OCI-LY7 (cell line): ENCODE measurements around the gene ALDH16A1. TPM values are rescaled to one million over a fixed set of nuclear protein-coding genes. Genes with fewer than 3 reads are reported as not detected.
A peak's percentile ranks its signal among the peaks of the same experiment; 100 is the strongest.

Experiments used
- BruUV-seq: library from RNA; stranded (reverse); fragments of 400-500 nt; replicated peaks from 2 replicates; lab custom pipeline; 2021; lab: Mats Ljungman, UMichigan
- CTCF ChIA-PET: fragments of 300-600 bp; sonication (Branson Sonifier 250); formaldehyde crosslinking; loops from one replicate; lab custom pipeline; 2022; ENCODE audit warnings: antibody characterized with exemption; ENCODE audit not compliant: unreplicated experiment; lab: Charles Lee
- POLR2A ChIA-PET: fragments of 300-600 bp; sonication (Branson Sonifier 250); formaldehyde crosslinking; loops from one replicate; lab custom pipeline; 2022; ENCODE audit warnings: antibody characterized with exemption; lab: Charles Lee
- DNase-seq: peaks from one replicate; pipeline ENCODE4 v3.0.0-alpha.2; 2015; ENCODE audit warnings: low spot score
- H2AFZ ChIP-seq: fragments of 200-600 bp; sonication (generic), shearing (Covaris generic); 2 replicates; pipeline ENCODE4 v1.6.1; 2014; ENCODE audit warnings: mild to moderate bottlenecking, antibody characterized with exemption, low read length, moderate library complexity
- H3K27ac ChIP-seq: fragments of 200-600 bp; sonication (generic); 2 replicates; pipeline ENCODE4 v1.5.1; 2014; ENCODE audit warnings: mixed run types, low read depth, mild to moderate bottlenecking, moderate library complexity, low read length, inconsistent platforms; ENCODE audit not compliant: poor library complexity, severe bottlenecking
- H3K36me3 ChIP-seq: fragments of 200-600 bp; sonication (generic); 2 replicates; pipeline ENCODE4 v1.6.1; 2014; ENCODE audit warnings: mild to moderate bottlenecking, antibody characterized with exemption, low read length, moderate library complexity, mixed read lengths; ENCODE audit not compliant: insufficient read depth
- H3K4me1 ChIP-seq: fragments of 200-600 bp; sonication (generic); 2 replicates; pipeline ENCODE4 v1.5.1; 2014; ENCODE audit warnings: mild to moderate bottlenecking, low read length; ENCODE audit not compliant: insufficient read depth, poor library complexity, severe bottlenecking
- H3K4me2 ChIP-seq: fragments of 200-600 bp; sonication (generic); 2 replicates; pipeline ENCODE4 v1.6.1; 2014; ENCODE audit warnings: mild to moderate bottlenecking, low read length
- H3K4me3 ChIP-seq: fragments of 200-600 bp; sonication (generic); 2 replicates; pipeline ENCODE4 v1.5.1; 2014; ENCODE audit warnings: mild to moderate bottlenecking, low read depth, low read length; ENCODE audit not compliant: poor library complexity, severe bottlenecking
- H3K79me2 ChIP-seq: fragments of 200-600 bp; sonication (generic); 2 replicates; pipeline ENCODE4 v1.6.1; 2016; ENCODE audit warnings: low read depth, mild to moderate bottlenecking, low read length, moderate library complexity, mixed read lengths; ENCODE audit not compliant: insufficient read depth
- H3K9me2 ChIP-seq: fragments of 200-600 bp; sonication (generic); 2 replicates; pipeline ENCODE4 v1.6.1; 2016; ENCODE audit warnings: mild to moderate bottlenecking, low read length, mixed read lengths; ENCODE audit not compliant: insufficient read depth
- H3K9me3 ChIP-seq: fragments of 200-600 bp; sonication (generic); 2 replicates; pipeline ENCODE4 v1.6.1; 2014; ENCODE audit warnings: mild to moderate bottlenecking, mixed run types, low read length, mixed read lengths
- H4K20me1 ChIP-seq: fragments of 200-600 bp; sonication (generic); 2 replicates; pipeline ENCODE4 v1.6.1; 2014; ENCODE audit warnings: mild to moderate bottlenecking, antibody characterized with exemption, low read length, moderate library complexity, mixed read lengths; ENCODE audit not compliant: insufficient read depth
- EZH2phosphoT487 ChIP-seq: fragments of 200-600 bp; sonication (generic); IDR thresholded peaks from 2 replicates; pipeline ENCODE4 v1.6.1; 2018; ENCODE audit warnings: low read depth, borderline replicate concordance, mild to moderate bottlenecking, mixed run types, antibody characterized with exemption, low read length, moderate library complexity, mixed read lengths
- intact Hi-C: fragments of 100-400 bp; cut with micrococcal nuclease; formaldehyde crosslinking; loops from one replicate; pipeline ENCODE4 v1.10.0; 2022; ENCODE audit not compliant: unreplicated experiment
- total RNA-seq, 2 experiments: library from RNA; depleted of rRNA in 1 of 2; stranded (reverse); fragments of >200 nt in 1 of 2; shearing (Covaris generic) in 1 of 2; gene quantifications; 2 replicates each; pipeline ENCODE4 v1.2.3, GENCODE V29; 2014 to 2022
- TF ChIP-seq, protein P1 (sequence below): fragments of 200-600 bp; sonication (generic); conservative IDR thresholded peaks from 2 replicates; pipeline ENCODE4 v1.5.1; 2014; ENCODE audit warnings: mild to moderate bottlenecking, antibody characterized with exemption, low read length, moderate library complexity, mixed read lengths

The ALDH16A1 gene
- total RNA-seq, 2 experiments from 2014 or later: 26.0 to 55.4 TPM

DNA sequence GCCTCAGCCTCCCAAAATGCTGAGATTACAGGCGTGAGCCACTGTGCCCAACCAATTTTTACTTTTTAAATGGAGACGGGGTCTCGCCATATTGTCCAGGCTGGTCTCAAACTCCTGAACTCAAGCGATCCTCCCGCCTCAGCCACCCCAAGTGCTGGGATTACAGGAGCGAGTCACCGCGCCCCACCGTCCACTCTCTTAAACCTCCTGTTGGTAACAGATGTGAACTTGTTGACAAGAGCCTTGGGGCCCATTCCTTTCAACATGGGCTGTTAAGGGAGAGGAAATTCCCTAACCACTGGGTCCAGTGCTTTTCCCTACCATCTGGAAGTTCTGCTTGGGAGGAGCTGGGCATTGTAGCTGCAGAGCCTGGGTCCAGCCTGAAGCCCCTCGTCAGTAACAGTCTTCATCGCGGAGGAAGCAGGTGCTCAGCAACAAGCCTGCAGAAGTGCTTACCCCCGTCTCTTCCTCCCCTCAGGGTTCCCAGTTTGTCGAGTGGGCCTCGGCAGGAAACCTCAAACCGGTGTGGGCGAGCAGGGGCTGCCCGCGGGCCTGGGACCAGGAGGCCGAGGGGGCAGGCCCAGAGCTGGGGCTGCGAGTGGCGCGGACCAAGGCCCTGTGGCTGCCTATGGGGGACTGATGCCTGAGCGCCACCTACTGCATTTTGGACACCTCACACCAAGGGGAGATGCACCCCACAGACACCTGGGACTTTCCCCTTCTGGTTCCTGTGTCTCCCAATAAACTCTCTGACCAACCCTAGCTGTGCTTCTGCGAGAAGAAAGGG, 17.0 kb downstream of the ALDH16A1 start:
- Histone ChIP-seq H3K4me3 (no peak overlapping the region), H4K20me1 (no peaks in the 10 kb centered on the region), H3K9me2 (no peaks in the 10 kb centered on the region), H3K36me3 (peaks cover 43% of the 10 kb centered on the region), H2AFZ (no peak overlapping the region), H3K27ac (peak overlapping the region; percentile 14), H3K79me2 (no peaks in the 10 kb centered on the region), H3K9me3 (no peaks in the 10 kb centered on the region), H3K4me1 (peaks cover 35% of the 10 kb centered on the region), H3K4me2 (no peak overlapping the region; the same call in 1 of the 2 replicates)
- CTCF ChIA-PET: interaction anchor here (1.2 kb wide), 1 partner anchor 78 kb away, joined by 3 read pairs; no protein-coding TSS in a partner anchor
- BruUV-seq: no TSS peak
- POLR2A ChIA-PET: interaction anchor here (0.7 kb wide), 1 partner anchor 16 kb away, joined by 3 read pairs; no protein-coding TSS in a partner anchor
- intact Hi-C loops: no loop called here
- no peak for TF ChIP-seq EZH2phosphoT487
- TF ChIP-seq, protein P1, sequence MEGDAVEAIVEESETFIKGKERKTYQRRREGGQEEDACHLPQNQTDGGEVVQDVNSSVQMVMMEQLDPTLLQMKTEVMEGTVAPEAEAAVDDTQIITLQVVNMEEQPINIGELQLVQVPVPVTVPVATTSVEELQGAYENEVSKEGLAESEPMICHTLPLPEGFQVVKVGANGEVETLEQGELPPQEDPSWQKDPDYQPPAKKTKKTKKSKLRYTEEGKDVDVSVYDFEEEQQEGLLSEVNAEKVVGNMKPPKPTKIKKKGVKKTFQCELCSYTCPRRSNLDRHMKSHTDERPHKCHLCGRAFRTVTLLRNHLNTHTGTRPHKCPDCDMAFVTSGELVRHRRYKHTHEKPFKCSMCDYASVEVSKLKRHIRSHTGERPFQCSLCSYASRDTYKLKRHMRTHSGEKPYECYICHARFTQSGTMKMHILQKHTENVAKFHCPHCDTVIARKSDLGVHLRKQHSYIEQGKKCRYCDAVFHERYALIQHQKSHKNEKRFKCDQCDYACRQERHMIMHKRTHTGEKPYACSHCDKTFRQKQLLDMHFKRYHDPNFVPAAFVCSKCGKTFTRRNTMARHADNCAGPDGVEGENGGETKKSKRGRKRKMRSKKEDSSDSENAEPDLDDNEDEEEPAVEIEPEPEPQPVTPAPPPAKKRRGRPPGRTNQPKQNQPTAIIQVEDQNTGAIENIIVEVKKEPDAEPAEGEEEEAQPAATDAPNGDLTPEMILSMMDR: peak; percentile 83
- peak; percentile 72 for DNase-seq

DNA sequence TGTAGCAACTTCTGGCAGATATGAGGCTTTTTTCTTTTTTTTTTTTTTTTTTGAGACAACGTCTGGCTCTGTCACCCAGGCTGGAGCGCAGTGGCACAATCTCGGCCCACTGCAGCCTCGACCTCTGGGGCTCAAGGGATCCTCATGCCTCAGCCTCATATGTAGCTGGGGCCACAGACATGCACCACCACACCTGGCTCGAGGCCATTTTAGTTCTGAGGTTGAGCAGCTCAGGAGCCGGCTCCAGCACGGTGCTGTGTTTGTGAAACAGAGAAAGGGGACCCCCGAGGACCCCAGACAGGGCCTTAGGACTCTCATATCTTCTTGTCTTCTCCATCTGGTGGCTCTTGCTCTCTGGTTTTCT, 17.6 kb downstream of the ALDH16A1 start:
- Histone ChIP-seq H3K4me1 (peaks cover 41% of the 10 kb centered on the region), H3K36me3 (peaks cover 37% of the 10 kb centered on the region), H3K9me3 (no peaks in the 10 kb centered on the region), H2AFZ (no peak overlapping the region), H3K4me2 (no peak overlapping the region; the same call in 1 of the 2 replicates), H4K20me1 (no peaks in the 10 kb centered on the region), H3K9me2 (no peaks in the 10 kb centered on the region), H3K27ac (peak overlapping the region; percentile 14), H3K4me3 (no peak overlapping the region), H3K79me2 (no peaks in the 10 kb centered on the region)
- ChIA-PET CTCF (interaction anchor here (1.2 kb wide), 1 partner anchor 79 kb away, joined by 3 read pairs; no protein-coding TSS in a partner anchor), POLR2A (interaction anchor here (0.7 kb wide), 1 partner anchor 16 kb away, joined by 3 read pairs; no protein-coding TSS in a partner anchor)
- DNase-seq: no peak
- TF ChIP-seq EZH2phosphoT487: no peak
- TF ChIP-seq, protein P1: no peak; the same call in 1 of the 2 replicates
- TSS peak; percentile 73 for BruUV-seq
- intact Hi-C loops: no loop called here
